GM21723 (cell line): ENCODE measurements around the gene KLF2.
A peak's percentile ranks its signal among the peaks of the same experiment; 100 is the strongest.
"Not testable (repeated sequence)": the region's sequence is repeated elsewhere in the genome, so short reads cannot be mapped to it uniquely, and the experiment has no call there.

Experiments used
- ATAC-seq: cut with Tn5 transposase; IDR thresholded peaks from one replicate; pipeline ENCODE4 v1.9.1; 2021; ENCODE audit warnings: mild to moderate bottlenecking, moderate library complexity; ENCODE audit not compliant: unreplicated experiment

Gene KLF2

DNA sequence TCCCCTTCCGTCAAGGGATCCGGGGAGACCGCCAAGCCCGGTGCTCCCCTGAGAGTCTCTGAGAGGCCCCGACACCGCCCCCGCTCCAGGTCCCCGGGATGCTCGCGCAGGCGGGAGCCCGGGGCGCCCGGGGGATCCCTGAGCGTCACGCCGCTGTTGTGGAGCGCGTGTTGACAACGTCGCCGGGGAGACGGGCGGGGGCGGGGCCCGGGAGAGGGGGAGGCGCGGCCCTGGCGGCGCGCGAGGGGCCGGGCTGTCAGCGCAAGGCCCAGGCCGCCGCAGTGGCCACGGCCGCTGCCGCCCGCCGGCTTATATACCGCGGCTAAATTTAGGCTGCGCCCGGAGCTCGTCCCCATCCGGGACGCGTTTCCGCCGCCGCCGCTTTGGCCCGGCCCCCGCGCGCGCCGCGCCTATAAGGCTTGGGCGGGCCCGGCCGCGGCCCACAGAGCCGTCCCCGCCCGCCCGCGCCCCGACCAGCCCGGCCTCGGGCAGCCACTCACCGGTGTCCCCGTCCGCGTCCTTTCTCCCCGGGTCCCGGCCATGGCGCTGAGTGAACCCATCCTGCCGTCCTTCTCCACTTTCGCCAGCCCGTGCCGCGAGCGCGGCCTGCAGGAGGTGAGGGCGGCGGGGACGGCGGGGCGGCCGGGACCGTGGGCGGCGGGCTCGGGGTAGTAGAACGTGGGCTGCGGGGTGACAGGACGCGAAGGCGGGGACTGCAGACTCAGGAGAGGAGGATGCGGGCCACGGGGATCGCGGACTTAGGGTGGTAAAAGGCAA, at the start of gene KLF2:
KLF2 (plus strand) TSS at position 443 of the 777 bp plus-strand sequence; CDS start at position 541, 98 bp downstream.
- peak; percentile 55 for ATAC-seq

GRCh38 chr19:16280306-16280705, 44.3 kb upstream of the KLF2 start:
- no peak for ATAC-seq

DNA sequence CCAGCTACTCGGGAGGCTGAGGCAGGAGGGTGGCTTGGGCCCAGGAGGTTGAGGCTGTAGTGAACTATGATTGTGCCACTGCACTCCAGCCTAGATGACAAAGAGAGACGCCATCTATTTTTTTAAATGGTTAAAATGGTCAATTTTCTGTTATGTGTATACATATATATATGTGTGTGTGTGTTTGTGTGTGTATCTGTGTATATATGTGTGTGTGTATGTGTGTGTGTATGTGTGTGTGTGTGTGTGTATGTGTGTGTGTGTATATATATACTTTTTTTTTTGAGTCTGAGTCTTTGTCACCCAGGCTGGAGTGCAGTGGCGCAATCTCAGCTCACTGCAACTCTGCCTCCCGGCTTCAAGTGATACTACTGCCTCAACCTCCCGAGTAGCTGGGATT, 42.9 kb upstream of the KLF2 start:
- no peak for ATAC-seq

GRCh38 chr19:16283210-16284061, 41.2 kb upstream of the KLF2 start:
- ATAC-seq: no peak

GRCh38 chr19:16284505-16284904, 40.1 kb upstream of the KLF2 start:
- no peak for ATAC-seq

DNA sequence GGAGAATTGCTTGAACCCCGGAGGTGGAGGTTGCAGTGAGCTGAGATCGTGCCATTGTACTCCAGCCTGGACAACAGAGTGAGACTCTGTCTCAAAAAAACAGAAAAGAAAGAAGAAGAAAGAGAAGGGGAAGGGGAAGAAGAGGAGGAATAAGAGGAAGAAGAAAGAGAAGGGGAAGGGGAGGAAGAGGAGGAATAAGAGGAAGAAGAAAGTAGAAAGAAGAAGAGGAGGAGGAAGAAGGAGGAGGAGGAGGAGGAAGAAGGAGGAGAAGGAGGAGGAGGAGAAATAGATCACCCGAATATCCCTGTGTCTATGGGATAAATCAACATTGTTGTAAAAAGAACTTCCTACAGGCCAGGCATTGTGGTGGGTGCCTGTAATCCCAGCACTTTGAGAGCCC, 39.5 kb upstream of the KLF2 start:
- not testable (repeated sequence) for ATAC-seq

DNA sequence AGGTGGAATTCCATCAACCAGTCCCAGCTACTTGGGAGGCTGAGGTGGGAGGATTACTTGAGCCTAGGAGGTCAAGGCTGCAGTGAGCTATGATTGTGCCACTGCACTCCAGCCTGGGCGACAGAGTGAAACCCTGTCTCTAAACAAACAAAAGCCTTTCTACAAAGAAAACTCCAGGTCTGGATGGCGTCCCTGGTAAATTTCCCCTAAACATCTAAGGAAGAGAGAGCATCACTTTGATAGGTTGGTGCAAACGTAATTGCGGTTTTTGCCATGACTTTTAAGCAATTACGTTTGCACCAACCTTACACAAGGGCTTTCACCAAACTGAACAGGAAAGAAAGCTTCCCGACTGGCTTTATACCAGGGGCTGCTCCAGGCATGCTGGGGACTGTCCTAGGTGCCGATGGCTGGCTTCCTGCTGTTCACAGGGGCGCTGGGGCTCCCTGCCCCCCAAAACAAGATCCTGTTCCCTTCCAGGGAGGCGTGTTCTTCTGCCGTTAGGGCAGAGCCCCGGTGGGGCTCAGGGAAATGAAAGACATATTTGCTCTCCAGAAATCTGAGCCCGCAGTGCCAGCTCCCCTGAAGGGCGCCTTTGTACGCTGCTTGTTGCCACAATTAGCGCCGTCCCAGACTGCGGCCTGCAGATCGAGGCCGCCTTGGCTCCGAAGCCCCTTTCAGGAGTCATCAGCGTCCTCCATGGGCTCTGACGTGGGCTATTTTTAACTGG, 38.7 kb upstream of the KLF2 start:
- ATAC-seq: no peak

DNA sequence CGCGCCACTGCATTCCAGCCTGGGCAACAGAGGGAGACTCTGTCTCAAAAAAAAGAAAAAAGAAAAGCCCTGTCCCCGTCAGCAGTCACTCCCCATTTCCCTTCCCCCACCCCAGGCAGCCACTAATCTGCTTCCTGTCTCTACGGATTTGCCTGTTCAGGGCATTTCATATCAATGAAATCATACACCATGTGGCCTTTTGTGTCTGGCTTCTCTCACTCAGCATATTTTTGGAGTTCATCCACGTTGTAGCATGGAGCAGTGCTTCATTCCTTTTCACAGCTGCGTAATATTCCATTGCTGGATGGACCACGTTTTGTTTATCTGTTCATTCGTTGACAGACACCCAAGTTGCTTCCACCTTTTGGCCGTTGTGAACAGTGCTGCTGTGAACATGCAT, 36.1 kb upstream of the KLF2 start:
- no peak for ATAC-seq

GRCh38 chr19:16289594-16289993, 35.0 kb upstream of the KLF2 start:
- no peak for ATAC-seq

DNA sequence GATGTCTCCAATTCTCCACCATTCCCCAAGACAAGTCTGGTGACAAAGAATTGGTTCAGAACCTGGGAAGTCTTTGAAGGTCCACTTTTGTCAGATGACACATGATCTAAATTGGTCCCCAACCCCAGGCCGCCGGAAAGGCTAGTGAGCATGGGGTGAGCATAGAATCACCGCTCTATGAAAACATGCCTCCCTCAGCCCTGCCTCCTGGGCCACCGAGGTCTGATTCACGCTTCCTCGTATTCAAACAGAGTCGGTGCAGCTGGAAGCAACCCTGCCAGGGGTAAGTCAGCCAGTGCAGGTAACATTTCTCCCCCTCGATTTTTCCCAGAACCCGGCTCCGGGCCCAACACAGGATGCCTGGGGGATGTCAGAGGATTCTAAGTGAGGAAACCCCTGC, 33.9 kb upstream of the KLF2 start:
- ATAC-seq: no peak

GRCh38 chr19:16293118-16294091, 31.2 kb upstream of the KLF2 start:
- no peak for ATAC-seq

- no peak for ATAC-seq
These were observed 29.6 kb upstream of the KLF2 start for GRCh38 chr19:16295057-16295456.

DNA sequence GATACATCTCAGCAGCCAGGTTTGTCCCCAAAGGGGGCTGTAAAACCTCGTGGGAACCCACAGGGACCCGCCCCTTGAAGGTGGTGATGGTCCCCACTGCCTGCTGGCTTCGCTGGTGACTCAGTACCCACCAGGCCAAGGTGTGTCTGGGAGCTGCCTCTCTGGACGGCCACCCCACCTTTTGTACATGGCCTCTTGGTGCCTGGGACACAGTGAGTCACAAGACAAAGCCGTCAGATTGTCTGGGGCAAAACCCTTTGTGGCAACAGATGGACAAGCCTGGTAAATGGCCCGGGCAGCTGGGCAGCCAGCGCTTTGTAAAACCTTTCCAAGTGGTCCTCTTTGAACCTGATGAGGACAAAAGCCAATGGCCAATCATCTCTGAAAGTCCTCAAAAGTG, 27.9 kb upstream of the KLF2 start:
- ATAC-seq: no peak

DNA sequence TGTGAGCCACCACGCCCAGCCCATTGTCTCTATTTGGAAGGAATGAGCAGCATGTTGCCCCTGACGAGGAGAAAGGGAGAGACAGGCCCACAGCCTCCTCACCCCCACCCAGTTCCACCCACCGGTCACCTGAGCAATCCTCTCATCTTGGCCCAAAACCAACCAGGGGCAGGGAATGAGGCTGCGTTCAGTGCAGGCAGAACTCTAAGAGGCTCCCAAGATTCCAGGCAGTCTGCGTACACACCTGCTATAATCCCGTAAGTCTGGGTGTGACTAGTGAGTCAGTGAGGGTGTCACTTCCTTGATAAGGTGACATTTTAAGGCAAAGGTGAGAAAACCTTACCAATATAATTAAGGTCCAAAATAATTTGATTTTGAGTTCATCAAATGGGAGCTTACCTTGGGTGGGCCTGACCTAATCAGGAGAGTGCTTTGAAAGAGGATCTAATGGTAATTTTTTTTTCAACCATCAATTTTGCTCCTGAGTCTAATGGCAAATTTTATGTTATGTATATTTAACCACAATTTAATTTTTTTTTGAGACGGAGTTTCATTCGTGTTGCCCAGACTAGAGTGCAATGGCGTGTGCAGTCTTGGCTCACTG, 26.9 kb upstream of the KLF2 start:
- no peak for ATAC-seq

DNA sequence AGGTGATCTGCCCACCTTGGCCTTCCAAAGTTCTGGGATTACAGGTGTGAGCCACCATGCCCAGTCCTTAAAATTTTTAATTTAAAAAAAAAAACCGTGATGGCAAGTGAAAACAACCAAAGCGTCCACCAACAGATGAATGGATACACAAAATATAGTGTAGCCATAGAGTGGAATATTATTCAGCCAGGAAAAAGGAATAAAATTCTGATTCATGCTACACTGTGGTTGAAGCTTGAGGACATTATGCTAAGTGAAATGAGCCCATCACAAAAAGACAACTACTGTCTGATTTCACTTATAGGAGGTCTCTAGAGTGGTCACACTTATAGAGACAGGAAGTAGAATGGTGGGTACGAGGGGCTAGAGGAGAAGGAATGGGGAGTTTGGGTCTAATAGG, 26.3 kb upstream of the KLF2 start:
- ATAC-seq: no peak

GRCh38 chr19:16301999-16302694, 22.5 kb upstream of the KLF2 start:
- ATAC-seq: no peak

GRCh38 chr19:16303755-16304154, 20.9 kb upstream of the KLF2 start:
- no peak for ATAC-seq

DNA sequence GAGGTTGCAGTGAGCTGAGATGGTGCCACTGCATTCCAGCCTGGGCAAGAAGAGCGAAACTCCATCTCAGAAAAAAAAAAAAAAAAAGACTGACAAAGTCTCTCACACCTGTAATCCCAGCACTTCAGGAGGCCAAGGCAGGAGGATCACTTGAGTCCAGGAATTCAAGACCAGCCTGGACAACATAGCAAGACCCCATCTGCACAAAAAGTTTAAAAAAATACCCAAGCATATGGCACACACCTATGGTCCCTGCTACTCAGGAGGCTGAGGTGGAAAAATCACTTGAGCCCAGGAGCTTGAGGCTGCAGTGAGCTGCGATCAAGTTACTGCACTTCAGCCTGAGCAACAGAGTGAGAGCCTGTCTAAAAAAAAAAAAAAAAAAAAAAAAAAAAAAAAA, 20.1 kb upstream of the KLF2 start:
- ATAC-seq: not testable (repeated sequence)

DNA sequence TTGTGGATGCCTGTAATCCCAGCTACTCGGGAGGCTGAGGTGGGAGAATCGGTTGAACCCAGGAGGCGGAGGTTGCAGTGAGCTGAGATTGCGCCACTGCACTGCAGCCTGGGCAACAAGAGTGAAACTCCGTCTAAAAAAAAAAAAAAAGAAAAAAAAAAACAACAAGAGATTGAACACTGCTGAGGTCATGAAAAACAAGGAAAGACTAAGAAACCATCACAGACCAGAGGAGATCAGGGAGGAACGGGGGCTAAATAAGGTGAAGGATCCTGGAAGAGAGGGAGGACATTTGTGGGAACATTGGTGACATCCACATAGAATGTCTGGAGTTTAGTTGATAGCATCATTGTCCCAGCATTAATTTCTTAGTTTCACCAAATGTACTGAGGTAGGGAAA, 19.6 kb upstream of the KLF2 start:
- ATAC-seq: not testable (repeated sequence)
